T-helper 2 cell treated with Interferon-gamma antibody and Interleukin-4, amounts not matched to agents 100 ng/mL and 5 ng/mL, for 36 hours (primary cell): ENCODE results near the gene AUTS2. TPM values are rescaled to one million over a fixed set of nuclear protein-coding genes. Genes with fewer than 3 reads are reported as not detected.

Experiments
- intact Hi-C: fragments of 100-400 bp; cut with micrococcal nuclease; formaldehyde crosslinking; loops from one replicate; pipeline ENCODE4 v1.15.1; 2023
- total RNA-seq: library from RNA; stranded (reverse); gene quantifications from 2 replicates; pipeline ENCODE4 v1.2.3, GENCODE V29; 2022

The AUTS2 gene
- total RNA-seq, 1 donor from 2014 or later: 3.3 TPM

DNA sequence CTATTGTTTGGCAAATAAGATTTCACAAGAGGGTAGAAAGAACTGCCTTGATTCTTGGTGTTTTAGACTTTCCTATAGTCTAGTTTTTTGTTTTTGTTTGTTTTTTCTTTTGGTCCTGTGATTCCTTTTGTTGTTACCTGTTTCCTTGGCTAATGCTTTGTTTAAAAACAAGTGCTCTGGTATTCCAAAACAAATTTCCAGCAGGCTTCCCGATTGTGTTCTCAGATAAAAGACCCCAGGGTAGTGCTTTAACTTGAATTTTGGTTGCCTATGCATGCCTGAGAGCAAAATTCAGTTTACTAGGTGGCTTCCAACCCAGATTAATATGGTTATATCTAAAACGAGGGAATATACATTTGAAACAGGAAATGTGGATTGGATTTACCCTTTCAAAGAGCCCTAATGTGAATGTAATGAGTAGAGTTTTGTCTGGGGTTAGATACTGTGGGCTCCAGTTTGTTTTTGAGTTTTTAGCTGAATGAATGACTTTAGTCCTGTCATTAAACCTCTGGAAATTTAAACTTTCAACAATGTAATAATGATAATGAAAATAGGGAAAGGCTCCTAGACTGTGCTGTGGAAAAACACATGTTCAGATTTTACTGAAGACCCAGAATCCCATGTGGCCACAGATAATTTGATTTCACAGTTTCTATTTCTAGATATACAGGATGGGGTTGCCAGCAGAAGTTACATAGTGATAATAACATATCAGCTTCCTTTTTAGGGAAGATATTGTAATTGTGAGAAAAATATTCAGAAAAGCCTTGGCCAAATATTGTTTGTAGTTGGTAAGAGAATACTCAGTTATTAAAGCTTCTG, 23.9 kb downstream of the AUTS2 start:
- intact Hi-C loops: no loop called here

DNA sequence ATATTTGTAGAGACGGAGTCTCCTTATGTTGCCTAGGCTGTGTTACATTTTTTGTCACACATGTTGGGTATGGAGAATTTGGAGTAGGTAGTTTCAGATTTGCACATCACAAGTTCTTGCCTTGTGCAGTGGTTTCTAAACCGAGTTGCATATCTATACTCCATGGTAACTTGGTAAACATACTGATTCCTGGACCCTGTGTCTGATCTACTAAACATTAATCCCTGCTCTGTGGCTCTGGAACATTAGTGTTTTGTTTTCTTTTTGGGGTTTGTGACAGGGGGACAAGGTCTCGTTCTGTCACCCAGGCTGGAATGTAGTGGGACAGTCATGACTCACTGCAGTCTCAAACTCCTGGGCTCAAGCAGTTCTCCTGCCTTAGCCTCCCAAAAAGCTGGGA, 24.7 kb downstream of the AUTS2 start:
- intact Hi-C loops: no loop called here

DNA sequence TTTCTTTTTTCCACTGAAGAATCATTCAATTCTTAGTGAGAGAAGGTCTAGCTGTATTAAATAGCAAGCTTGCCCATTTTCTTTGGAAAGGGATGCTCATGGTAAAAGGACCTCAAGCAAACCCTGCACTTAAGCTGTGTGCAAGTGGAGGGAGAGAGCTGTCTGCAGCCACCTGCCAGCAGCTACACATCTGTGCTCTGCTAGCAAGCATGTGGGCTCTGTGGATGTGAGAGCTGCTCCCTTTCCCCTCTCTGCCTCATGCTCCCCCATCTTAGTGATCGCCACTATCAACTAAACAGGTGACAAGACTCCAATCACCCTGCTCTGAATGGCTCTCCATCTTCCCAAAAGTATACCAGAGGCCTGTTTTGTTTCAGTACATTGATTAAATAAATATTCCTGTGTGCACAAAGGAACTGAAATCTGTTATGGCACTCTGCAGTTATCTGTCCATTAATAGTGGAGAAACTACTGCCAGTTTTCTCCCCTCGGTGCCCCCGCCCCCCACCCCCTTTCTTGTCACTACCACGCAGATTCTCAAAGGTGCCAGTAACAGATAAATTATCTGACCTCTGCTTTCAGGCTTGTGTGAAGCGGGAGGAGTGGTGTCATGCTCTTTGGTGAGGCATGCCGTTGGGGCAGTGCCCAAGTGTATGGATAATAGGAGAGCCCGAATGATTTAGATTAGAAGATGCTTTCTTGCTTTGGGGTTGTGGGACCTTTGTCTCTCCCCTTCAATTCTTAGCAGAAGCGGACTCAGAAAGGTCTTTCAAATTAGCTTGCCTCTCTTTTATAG, 26.4 kb downstream of the AUTS2 start:
- intact Hi-C loops: no loop called here

DNA sequence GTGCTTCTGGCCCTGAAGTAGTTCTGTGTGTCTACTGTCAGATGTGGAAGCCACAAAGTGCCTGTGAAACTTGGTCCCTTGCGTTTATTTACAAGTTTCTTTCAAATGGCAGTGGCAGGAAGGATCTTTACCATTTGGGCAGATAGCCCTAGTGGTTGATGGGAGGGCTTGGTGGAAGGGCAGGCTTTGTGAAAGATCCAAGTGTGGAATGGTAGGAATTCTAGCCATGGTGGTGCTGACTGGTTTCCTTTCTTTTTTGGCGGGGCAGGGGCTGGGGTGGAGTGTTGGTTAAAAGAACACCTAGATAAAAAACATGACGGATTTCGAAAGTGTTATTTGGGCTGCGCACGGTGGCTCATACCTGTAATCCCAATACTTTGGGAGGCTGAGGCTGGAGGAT, 27.0 kb downstream of the AUTS2 start:
- intact Hi-C loops: no loop called here

DNA sequence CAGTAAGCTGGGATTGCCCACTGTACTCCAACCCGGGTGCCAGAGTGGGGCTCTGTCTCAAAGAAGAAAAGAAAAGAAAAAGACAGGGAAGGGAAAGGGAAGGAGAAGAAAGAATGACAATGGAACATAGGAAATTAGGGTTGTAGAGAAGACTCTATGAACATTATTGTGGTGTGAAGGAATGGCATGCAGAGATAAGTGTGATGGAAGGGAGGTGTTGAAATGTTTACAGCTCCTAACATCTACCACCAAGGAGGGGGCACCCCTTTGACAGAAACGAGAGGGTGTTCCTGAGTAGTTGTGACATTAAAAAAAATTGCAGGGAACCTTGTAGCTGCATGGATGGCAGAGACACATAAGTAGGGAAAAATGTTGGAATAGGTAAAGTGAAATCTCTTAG, 27.5 kb downstream of the AUTS2 start:
- intact Hi-C loops: no loop called here

DNA sequence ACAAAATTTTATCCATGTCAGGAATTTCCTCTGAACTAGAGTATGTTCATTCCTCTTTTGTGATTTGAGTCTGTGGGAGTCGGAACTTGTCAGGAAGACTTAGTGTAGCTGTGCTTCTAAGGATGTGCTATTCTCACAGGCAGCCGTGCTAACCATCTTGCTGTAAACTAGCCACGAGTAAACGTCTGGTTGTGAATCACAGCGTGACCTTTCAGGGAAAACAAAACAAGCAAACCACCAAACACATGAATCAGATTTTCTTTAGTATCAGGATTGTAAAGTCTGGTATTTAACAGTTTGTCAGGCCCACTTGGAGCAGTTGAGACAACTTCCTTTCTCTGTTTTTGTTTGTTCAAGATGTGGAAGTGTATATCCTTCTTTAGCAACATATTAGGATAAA, 32.0 kb downstream of the AUTS2 start:
- intact Hi-C loops: no loop called here

DNA sequence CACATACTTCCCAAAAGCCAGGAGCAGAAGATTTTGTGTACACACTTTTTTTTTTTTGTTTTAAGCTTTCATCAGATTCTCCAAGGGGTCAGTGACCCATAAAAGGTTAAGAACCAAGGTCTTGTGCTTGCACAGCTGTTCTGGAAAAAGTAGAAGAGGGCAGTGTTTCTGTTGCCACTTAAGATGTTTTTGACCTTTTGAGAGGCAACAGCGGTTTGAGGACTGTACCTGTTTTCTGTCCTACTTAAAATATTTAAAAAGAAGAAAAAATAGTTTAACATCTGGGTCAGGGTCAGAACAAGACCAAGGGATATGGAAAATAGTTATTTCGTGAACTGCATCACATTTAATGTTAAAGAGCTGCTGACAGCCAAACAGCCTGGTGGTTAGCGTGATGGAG, 32.9 kb downstream of the AUTS2 start:
- intact Hi-C loops: no loop called here

DNA sequence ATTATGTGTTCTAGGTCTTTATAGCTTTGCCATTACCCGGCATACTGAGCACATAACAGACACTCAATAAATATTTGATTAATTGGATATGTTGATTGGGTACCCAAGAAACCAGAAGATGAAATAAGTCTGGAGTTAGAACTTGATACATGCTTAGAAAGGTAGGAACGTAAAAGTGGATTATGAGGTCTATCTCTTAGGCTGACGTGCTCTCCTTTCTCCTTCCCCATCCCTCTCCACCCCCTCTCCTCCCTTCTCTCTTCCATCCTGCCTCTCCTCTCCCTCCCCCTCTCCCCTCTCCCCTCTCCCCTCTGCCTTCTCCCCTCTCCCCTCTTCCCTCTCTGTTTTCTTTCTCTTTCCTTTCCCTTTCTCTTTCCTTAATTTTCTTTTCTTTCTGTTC, 34.0 kb downstream of the AUTS2 start:
- intact Hi-C loops: no loop called here

DNA sequence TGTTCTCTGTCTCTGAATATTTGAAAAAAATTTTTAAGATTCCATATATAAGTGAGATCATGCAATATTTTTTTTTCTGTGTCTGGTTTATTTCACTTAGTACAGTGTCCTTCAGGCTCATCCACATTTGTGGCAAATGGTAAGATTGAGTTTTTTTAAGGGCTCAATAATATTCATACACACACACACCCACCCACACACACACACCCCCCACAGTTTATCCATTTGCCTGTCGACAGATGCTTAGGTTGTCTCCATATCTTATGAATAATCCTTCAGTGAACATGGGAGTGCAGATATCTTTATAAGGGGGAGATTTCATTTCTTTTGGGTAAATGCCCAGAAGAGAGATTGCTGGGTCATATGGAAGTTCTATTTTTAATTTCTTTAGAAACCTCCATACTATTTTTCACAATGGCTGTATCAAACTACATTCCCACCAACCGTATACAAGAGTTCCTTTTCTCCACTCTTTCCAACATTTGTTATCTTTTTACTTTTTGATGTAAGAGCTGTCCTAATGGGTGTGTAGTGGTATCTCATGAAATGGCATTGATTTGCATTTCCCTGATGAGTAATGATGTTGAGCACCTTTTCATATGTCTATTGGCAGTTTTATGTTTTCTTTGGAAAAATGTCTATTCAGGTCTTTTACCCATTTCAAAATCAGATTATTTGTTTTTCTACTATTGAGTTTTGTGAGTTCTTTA, 35.0 kb downstream of the AUTS2 start:
- intact Hi-C loops: no loop called here

DNA sequence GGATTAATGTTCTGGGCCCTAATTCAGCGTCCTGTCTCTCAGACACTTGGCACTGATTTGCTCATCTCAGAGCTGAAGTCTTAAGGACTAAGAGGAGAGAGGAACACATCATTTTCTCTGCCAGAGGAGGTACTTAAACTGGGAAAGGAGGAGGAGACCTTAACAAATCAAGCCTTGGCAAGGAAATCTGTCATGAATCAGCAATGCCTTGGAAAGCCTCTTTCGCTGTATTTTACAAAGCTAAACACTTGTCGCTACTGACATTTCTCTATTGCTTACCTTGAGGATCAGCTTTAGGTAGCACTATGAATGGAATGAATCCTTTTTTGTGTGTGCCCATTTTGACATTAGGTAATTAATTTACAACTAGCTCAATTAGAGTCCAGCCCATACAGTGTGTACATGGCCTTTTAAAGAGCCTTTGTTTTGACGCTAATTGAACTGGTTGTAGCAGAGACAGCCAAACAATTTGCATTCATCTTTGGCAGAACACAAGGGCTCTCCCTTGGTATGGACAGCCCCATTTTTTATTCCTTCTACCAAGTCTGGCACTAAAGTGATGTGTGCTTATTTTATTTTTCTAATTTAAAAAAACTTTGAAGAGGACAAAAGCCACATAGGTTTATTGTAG, 37.4 kb downstream of the AUTS2 start:
- intact Hi-C loops: no loop called here

DNA sequence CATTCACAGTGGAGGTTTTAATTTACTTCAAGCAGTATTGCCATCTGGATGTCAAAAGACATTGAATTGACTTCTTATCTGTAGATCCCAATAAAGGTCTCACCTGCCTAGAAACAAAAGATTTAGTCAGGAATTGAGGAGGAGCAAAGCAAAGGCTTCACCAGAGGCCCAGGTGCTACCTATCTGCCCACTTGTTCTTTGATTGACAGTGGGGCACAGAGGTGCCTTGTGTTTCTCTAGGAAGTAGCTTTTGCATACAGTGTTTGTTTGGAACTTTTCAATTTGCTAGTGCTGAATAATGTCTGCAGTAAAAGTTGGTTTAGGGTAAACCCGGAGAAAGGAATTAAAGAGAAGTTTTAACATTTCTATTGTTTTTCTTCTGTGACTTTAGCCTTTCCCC, 40.4 kb downstream of the AUTS2 start:
- intact Hi-C loops: no loop called here

DNA sequence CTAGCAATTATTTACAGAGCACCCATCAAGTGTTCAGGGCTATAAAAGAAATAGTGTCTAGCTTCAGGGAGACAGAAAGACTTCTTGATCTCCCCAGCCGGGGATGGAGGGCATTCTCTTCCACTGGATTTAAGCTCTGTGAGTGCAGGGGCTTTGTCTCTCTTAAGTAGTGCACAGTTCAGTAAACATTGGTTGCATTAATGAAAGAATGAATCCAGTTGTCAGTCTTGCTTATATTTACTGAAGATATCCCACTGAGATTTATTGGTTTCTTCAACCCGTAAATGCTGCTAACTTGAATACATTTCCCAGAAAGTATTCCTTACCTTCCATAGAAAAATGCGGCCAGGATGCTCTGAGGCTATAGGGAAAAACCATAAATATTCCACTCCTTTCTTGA, 41.9 kb downstream of the AUTS2 start:
- intact Hi-C loops: no loop called here

DNA sequence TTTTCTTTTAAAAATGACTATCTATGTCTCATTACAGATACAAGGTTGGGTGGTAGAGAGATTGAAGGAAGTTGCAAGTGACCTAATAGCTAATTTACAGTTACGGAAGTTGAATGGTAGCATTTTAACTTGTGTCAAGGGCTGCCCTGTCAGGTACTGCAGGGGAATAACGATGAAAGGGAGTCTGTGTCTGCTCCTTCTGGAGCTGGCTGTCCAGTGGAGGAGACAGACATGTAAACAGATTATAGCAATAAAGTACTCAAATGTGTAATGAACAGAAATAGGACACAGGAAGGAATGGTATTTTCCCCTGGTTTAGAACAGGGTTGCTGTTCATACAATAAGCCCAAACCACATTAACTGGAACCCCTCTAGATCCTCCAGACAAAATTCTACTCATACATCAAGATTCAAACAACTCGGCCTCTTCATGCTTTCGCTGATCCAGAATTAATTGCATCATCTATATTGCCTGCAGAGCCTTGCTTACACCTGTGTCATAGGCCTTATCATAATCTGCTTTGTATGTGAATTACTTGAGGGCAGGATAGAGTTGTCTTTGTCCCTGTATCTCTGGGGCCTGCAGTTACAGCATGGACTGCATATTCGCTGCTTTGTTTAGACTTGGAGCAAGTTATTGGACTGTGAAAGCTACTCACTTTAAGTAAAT, 42.8 kb downstream of the AUTS2 start:
- intact Hi-C loops: no loop called here

DNA sequence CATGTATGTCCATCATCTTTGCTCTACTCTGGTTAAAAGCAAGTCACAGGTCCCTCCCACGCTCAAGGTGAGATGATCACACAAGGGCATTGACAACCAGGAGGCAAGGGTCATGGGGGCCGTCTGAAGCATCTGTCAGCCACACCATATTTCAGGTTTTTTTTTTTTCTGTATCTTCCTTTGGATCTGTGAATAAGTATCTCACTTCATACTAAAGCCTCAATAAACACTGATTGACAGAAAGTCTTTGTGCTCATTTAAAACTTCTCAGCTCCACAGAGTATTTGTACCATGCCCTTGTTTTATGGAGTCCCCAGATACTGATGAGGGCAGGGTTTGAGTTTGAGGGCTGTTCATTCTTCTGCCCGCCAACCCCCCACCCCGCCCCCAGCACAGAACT, 45.0 kb downstream of the AUTS2 start:
- intact Hi-C loops: no loop called here

DNA sequence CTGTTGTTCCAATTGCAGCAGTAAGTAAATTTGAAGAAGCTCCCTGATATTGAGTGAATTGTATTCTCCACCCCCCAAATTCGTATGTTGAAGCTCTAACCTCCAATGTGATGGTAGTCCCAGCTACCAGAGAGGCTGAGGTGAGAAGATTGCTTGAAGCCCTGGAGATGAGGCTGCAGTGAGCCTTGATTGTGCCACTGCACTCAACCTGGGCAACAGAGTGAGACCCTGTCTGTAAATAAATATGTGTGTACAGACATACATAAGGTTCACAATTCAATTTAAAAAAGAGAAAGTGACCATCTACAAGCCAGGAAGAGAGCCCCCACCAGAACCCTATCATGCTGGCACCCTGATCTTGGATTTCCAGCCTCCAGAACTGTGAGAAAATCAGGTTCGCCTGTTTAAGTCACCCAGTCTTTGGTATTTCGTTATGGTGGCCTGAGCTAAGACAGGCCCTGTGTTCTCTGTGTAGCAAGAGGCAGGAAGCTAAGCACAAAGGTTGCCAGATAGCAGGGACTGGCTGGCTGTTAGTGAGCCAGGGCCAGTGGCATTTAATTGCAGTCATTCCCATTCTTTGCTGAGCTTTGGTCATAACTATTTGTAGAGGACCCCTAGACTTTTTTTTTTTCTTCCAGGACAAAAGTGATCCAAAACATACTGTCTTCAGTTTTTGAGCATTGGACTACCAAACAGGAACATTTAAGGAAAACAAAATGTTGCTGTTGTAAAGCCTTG, 45.6 kb downstream of the AUTS2 start:
- intact Hi-C loops: no loop called here

DNA sequence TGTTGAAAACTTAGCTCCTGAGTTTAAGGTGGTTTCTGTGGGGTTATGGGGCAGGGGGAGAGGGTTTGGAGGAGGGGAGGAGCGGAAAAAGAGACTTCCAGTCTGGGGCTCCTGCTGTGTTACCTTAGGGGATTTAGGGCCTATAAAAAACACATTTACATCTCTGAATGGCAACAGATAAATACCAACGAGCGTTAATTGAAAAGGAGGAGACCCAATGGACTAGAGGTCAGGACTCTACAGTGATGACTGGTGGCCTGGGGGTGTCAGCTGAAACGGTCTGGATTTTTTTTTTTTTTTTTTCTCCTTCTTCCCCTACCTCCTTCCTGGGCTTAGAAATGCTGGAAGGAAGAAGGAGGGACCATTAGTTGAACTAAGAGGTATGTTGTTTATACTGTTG, 47.4 kb downstream of the AUTS2 start:
- intact Hi-C loops: no loop called here

DNA sequence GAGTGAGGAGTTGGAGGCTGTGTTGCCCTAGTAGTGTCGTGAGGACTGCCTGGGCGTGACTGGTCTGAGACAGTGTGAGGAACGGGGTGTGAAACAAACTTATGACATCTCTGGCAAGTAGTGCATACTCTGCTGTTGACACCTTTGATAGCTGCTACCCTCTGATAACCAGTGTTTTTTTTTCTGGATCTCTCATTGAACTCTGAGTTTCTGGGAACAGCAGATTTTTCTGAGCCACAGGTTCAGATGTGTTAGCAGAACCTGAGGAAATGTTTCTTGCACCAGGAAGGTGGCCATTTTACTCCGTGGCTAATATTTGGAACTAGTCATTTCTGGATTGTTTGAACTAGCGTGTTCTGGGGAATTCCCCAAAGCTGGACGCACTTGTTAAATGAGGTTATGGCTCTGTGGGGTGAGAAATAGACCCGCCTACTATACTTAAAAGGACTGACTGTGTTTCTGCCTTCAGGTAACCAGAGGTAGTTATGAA, 52.9 kb downstream of the AUTS2 start:
- intact Hi-C loops: no loop called here

DNA sequence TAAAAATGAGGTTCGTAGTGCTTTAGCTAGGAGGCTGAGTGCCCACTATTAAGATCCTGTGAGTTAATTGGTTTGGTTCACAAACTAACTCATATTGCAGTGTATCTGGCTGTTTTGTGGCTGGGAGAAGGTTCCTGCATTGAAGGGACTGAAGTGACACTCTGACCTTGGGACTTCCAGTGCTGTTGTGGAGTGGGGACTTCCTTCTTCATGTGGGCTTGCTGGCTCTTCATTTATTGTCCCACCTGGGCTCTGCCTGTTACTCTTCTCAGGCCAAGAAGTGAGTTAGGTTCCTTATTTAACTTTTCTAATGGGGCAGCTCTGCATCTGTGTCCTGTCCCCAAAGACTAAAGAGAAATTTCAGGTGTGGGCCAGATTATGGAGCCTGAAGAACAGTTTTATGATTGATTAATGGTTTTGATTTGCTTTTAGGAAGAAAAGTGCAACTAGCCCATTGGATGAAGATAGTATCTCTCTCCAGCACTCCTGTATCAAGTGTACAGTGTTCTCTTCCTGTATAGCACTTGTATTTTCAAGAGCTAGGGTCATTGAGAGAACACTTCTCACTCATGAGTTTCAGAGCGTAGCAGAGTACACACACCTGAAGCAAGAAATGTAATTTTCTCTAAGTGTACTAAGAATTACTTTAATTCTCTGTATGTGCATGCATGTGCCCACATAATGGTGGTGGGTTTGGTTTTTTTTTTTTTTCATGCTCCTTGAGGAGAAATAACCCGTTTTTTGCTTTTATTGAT, 54.8 kb downstream of the AUTS2 start:
- intact Hi-C loops: no loop called here

DNA sequence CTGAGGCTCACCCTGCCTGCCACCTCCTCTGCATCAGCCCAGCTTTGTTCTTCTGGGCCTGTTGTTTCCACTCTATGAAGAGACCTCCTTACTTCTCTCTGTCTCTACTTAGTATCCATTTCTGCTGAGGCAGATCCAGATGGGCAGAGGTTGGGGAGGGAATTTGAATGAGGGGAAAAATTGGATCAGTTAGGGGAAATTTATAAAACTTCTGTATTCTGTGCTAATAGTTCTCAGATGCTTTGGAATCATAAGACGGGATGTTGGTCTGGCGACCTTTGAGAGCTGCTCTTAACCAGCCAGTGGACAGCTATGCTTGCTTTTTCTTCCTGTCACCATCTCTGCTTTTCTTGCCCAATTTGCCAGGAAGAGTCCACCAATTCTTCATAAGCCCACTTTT, 55.5 kb downstream of the AUTS2 start:
- intact Hi-C loops: no loop called here

DNA sequence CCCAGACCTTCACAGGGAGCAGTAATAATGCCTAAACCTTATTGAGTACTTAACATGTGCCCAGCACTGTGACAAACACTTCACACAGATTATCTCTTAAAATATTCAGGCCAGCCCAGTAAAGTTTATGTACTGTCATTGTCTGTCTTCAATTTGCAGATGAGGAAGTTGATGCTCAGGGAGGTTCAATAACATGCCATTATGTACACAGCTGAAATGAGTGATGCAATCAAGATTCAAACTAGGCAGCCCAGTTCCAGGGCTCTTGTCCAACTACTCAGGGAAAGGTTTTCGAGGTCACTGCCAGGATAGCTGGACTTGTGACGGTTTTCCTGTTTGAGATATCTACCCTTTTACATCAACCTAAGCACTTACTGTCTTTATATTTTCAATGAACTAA, 56.1 kb downstream of the AUTS2 start:
- intact Hi-C loops: no loop called here
